Upper lobe of left lung (tissue), 6 donors: Measurements from ENCODE around the gene TLE3. TPM values are rescaled to one million over a fixed set of nuclear protein-coding genes. Genes with fewer than 3 reads are reported as not detected.
A peak's percentile ranks its signal among the peaks of the same experiment; 100 is the strongest.

Experiments
- ATAC-seq, 2 donors: fragments of 200-7000 bp; cut with Tn5 transposase; one replicate each; pipeline ENCODE4 v1.9.1; 2022; ENCODE audit warnings: mild to moderate bottlenecking in 2 of 2, moderate library complexity in 2 of 2; ENCODE audit not compliant: low FRiP score in 2 of 2
- DNase-seq, 2 donors: peaks; one replicate each; pipeline ENCODE4 v3.0.0-alpha.2; 2019 to 2020
- H3K27ac ChIP-seq, 4 donors: fragments of 200-600 bp; sonication (generic); one replicate each; pipeline ENCODE4 v1.5.1; 2016 to 2019
- H3K27me3 ChIP-seq, 4 donors: fragments of 200-600 bp; sonication (generic); one replicate each; pipeline ENCODE4 v1.5.1; 2017 to 2019
- H3K36me3 ChIP-seq, 4 donors: fragments of 200-600 bp; sonication (generic); one replicate each; pipeline ENCODE4 v1.5.1; 2016 to 2019
- H3K4me1 ChIP-seq, 4 donors: fragments of 200-600 bp; sonication (generic); one replicate each; pipeline ENCODE4 v1.5.1; 2018 to 2019
- H3K4me3 ChIP-seq, 4 donors: fragments of 200-600 bp; sonication (generic); one replicate each; pipeline ENCODE4 v1.5.1; 2017 to 2019; ENCODE audit warnings: mild to moderate bottlenecking in 2 of 4, moderate library complexity in 1 of 4
- H3K9me3 ChIP-seq, 4 donors: fragments of 200-600 bp; sonication (generic); one replicate each; pipeline ENCODE4 v1.5.1; 2018 to 2019
- EP300 ChIP-seq, 4 donors: sonication (generic); formaldehyde crosslinking; IDR thresholded peaks; one replicate each; pipeline ENCODE4 v1.5.1; 2017; ENCODE audit warnings: antibody characterized with exemption in 4 of 4, control low read depth in 2 of 4
- POLR2A ChIP-seq, 4 donors: fragments of 450-650 bp; IDR thresholded peaks; one replicate each; pipeline ENCODE4 v1.5.1; 2016 to 2017; ENCODE audit warnings: antibody characterized with exemption in 4 of 4, mild to moderate bottlenecking in 2 of 4
- POLR2AphosphoS5 ChIP-seq, 2 donors: sonication (generic); formaldehyde crosslinking; IDR thresholded peaks; one replicate each; pipeline ENCODE4 v1.5.1; 2017; ENCODE audit warnings: antibody characterized with exemption in 2 of 2
- WGBS, 2 donors: methylation state at CpG; one replicate each; pipeline ENCODE4 v1.1.5; 2017 to 2018; 5-methylcytosine and 5-hydroxymethylcytosine counted together
- total RNA-seq, 6 donors: library from RNA; depleted of rRNA in 4 of 6; stranded (reverse); fragments of >200 nt in 4 of 6; gene quantifications; one replicate each; pipeline versions ENCODE4 v1.1.0 to v1.2.1, GENCODE V29; 2016 to 2021
- TF ChIP-seq, protein P1 (sequence below), 6 experiments: fragments of 450-650 bp in 4 of 6; fragments of 200-600 bp in 2 of 6; sonication (generic) in 2 of 6; IDR thresholded peaks; one replicate each; pipeline ENCODE4 v1.5.1; 2016 to 2019; ENCODE audit warnings: antibody characterized with exemption in 6 of 6
- donor health status: DM: no; HTN: no; CAD: no; lungs with moderate emphysema.
- donor health status: DM: no; HTN: yes; CAD: no; lungs with severe emphysema.

The TLE3 gene
- total RNA-seq, 6 donors from 2014 or later, result 52.2 to 140 (median 80.6) TPM

DNA sequence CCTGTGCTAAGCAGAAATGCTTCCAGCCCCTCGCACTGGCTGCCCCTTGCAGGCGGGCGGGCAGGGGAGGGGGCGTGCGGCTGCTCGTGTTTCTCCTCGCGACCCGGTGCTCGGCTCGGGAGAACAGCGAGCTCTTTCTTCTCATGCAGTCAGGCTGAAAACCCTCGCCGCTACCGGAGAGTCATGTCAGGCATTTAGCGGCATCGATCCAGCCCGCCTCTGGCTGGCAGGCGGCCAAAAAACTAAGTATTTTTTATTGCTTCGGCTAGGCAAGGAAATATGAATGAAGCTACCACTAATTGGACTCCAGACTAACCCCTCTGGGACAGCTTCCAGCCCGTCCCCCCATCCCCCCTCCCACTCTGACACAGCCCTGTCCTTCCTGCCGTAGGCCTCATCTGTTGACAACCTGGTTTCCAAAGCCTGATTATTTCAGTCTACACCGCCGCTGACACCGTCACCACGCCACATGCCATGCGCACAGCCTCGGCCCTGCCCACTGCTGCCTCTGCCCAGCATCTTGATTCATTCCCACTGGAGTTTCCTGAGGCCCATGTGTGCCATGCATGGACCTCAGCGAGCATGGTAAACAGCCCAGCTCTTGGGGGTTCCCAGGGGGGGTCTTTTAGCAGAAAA lies 35.3 kb downstream of the TLE3 start:
- 60 to 79% methylated on average over 25 to 29 of the region's 29 CpGs for WGBS, 2 donors
- no peak overlapping the region for H3K27ac ChIP-seq
- DNase-seq, result peak in 1 of 2 donors; percentile 79
- ATAC-seq, result no peak
- peaks cover 33 to 96% (median 82%) of the 10 kb centered on the region in 4 donors for H3K36me3 ChIP-seq
- no peak overlapping the region for H3K4me3 ChIP-seq
- H3K9me3 ChIP-seq, result no peaks in the 10 kb centered on the region
- no peak for TF ChIP-seq POLR2A (IDR thresholded peaks at IDR 0.05)
- no peak for TF ChIP-seq POLR2AphosphoS5 (IDR thresholded peaks at IDR 0.05)
- TF ChIP-seq EP300 (IDR thresholded peaks at IDR 0.05), result no peak
- TF ChIP-seq, protein P1, sequence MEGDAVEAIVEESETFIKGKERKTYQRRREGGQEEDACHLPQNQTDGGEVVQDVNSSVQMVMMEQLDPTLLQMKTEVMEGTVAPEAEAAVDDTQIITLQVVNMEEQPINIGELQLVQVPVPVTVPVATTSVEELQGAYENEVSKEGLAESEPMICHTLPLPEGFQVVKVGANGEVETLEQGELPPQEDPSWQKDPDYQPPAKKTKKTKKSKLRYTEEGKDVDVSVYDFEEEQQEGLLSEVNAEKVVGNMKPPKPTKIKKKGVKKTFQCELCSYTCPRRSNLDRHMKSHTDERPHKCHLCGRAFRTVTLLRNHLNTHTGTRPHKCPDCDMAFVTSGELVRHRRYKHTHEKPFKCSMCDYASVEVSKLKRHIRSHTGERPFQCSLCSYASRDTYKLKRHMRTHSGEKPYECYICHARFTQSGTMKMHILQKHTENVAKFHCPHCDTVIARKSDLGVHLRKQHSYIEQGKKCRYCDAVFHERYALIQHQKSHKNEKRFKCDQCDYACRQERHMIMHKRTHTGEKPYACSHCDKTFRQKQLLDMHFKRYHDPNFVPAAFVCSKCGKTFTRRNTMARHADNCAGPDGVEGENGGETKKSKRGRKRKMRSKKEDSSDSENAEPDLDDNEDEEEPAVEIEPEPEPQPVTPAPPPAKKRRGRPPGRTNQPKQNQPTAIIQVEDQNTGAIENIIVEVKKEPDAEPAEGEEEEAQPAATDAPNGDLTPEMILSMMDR (IDR thresholded peaks at IDR 0.05), result no peak
- peaks cover 3 to 24% (median 12%) of the 10 kb centered on the region in 4 donors for H3K4me1 ChIP-seq
- H3K27me3 ChIP-seq, result no peaks in the 10 kb centered on the region

DNA sequence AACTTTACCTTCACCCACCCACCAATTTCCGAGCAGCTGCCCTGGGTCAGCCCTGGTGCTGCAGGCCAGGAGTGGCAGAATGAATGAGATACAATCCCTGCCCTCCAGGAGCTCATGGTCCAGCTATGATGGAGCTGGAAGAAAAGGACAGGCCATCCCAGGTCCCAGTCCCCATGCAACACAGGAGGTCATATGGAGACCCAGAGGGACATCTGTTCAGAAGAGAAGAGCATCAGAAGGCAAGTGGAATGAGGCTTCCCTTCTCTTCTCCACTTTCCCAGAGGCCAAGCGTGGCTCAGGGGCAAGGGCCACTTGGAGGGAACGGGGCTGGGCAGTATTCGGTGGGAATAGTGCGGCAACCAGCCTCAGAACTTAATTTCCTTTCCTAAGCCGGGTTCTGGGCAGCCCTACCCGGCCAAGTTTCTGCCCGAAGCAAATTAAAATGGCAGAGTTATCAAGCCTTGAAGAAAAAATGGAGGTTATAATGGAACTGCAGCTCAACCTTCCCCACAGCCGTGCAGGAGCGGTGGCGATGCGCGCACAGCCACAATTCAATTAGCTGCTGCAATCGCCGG lies 35.9 kb downstream of the TLE3 start:
- Histone ChIP-seq H3K27ac (no peak overlapping the region), H3K36me3 (peaks cover 40 to 96% (median 87%) of the 10 kb centered on the region in 4 donors), H3K4me3 (no peak overlapping the region), H3K9me3 (no peaks in the 10 kb centered on the region), H3K4me1 (peaks cover 3 to 24% (median 12%) of the 10 kb centered on the region in 4 donors), H3K27me3 (no peaks in the 10 kb centered on the region)
- 91 to 92% methylated on average over 14 to 15 of the region's 15 CpGs for WGBS, 2 donors
- ATAC-seq (no peak), DNase-seq (no peak)
- TF ChIP-seq, protein P1 (IDR thresholded peaks at IDR 0.05), result no peak
- TF ChIP-seq POLR2A (IDR thresholded peaks at IDR 0.05) (no peak), EP300 (IDR thresholded peaks at IDR 0.05) (no peak), POLR2AphosphoS5 (IDR thresholded peaks at IDR 0.05) (no peak)

DNA sequence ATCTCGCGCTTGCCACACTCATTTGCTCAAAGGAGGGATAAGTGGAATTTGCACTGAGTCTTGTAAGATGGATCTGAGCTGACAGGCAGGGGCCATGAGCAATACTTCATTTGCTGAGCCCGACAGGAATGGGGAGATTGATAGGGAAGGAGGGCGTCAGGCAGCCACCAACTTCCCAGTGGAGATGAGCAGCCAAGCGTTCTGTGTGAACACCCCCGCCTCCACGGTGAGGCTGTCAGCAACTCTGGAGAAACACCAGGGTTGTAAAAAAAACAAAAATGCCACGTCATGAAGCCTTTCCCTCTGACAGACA lies 36.8 kb downstream of the TLE3 start:
- Histone ChIP-seq H3K27ac (no peak overlapping the region), H3K9me3 (no peaks in the 10 kb centered on the region), H3K4me3 (no peak overlapping the region), H3K36me3 (peaks cover 47 to 96% (median 87%) of the 10 kb centered on the region in 4 donors), H3K27me3 (no peaks in the 10 kb centered on the region), H3K4me1 (peaks cover 3 to 19% (median 12%) of the 10 kb centered on the region in 4 donors)
- 94 to 95% methylated on average over 8 of the region's 8 CpGs for WGBS, 2 donors
- TF ChIP-seq POLR2AphosphoS5 (IDR thresholded peaks at IDR 0.05) (no peak), POLR2A (IDR thresholded peaks at IDR 0.05) (no peak), EP300 (IDR thresholded peaks at IDR 0.05) (no peak)
- TF ChIP-seq, protein P1 (IDR thresholded peaks at IDR 0.05), result no peak
- no peak for DNase-seq
- ATAC-seq, result no peak

DNA sequence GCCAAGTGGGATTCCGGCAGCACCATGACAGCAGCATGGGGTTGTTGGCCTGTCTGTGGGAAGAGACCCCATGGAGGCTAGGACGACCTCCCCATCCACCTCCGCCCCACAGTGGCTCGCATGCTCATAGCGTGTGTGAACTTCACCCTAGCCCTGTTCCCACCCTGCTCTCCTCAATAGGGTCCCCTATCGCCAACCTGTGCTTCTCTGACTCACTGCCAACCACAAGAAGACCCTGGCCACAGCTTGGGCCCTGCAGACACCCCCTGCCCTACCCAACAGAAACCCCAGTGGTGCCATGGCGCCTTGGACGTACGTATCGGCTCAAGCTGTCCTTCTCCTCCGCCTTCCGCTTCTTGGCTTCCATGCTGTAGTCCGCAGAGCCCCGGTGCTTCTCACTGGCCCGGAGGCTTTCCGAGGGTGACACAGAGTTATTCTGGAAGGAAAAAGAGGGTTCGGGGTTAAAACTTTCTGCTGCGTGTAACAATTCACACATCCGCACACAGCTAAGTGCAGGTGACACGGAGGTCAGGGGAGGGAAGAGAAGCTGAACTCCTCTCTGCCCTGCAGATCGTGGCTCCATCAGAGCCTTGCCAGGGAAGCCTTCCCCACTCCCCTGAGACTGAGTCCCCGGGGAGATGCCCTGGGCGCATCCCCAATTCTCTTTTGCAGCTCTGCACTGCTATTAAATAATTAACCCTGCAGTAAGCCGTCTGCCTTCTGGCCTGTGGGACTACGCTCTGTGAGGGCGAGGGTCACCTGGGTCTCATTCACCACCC lies 37.3 kb downstream of the TLE3 start:
- no peak for DNase-seq
- no peak for TF ChIP-seq POLR2AphosphoS5 (IDR thresholded peaks at IDR 0.05)
- TF ChIP-seq EP300 (IDR thresholded peaks at IDR 0.05), result no peak
- TF ChIP-seq POLR2A (IDR thresholded peaks at IDR 0.05), result no peak
- TF ChIP-seq, protein P1 (IDR thresholded peaks at IDR 0.05), result no peak
- peaks cover 46 to 96% (median 87%) of the 10 kb centered on the region in 4 donors for H3K36me3 ChIP-seq

More for the DNA sequence above, 37.3 kb downstream of the TLE3 start:
- peaks cover 3 to 18% (median 11%) of the 10 kb centered on the region in 4 donors for H3K4me1 ChIP-seq
- H3K9me3 ChIP-seq, result no peaks in the 10 kb centered on the region
- no peaks in the 10 kb centered on the region for H3K27me3 ChIP-seq
- H3K4me3 ChIP-seq, result no peak overlapping the region
- no peak overlapping the region for H3K27ac ChIP-seq
- ATAC-seq, result no peak
- WGBS, 2 donors, result 94 to 96% methylated on average over 22 to 26 of the region's 26 CpGs
